ENCODE data around the gene BMP6. TPM values are rescaled to one million over a fixed set of nuclear protein-coding genes. Genes with fewer than 3 reads are reported as not detected.
A peak's percentile ranks its signal among the peaks of the same experiment; 100 is the strongest.

BMP6 gene
- total RNA-seq, 1 donor from 2014 or later = 6.6 TPM

- Histone ChIP-seq H3K9me3 (no peaks in the 10 kb centered on the region), H3K27me3 (ENCODE audit: low read depth) (no peaks in the 10 kb centered on the region), H3K4me1 (no peaks in the 10 kb centered on the region), H3K36me3 (no peaks in the 10 kb centered on the region), H3K27ac (no peak overlapping the region), H3K4me3 (no peak overlapping the region)
- TF ChIP-seq CTCF (IDR thresholded peaks at IDR 0.05) = no peak
- DNase-seq (no peak), ATAC-seq (no peak)
- intact Hi-C loops (cut with DNase I) = no loop called here
These were observed 139.9 kb downstream of the BMP6 start for GRCh38 chr6:7865781-7866180.

GRCh38 chr6:7866526-7866925, 140.6 kb downstream of the BMP6 start:
- no peaks in the 10 kb centered on the region for H3K4me1 ChIP-seq
- no peaks in the 10 kb centered on the region for H3K9me3 ChIP-seq
- intact Hi-C loops (cut with DNase I) = no loop called here
- no peak for DNase-seq
- no peak for ATAC-seq
- H3K36me3 ChIP-seq = no peaks in the 10 kb centered on the region
- no peak overlapping the region for H3K4me3 ChIP-seq
- no peaks in the 10 kb centered on the region for H3K27me3 ChIP-seq (ENCODE audit: low read depth)
- TF ChIP-seq CTCF (IDR thresholded peaks at IDR 0.05) = no peak
- no peak overlapping the region for H3K27ac ChIP-seq

DNA sequence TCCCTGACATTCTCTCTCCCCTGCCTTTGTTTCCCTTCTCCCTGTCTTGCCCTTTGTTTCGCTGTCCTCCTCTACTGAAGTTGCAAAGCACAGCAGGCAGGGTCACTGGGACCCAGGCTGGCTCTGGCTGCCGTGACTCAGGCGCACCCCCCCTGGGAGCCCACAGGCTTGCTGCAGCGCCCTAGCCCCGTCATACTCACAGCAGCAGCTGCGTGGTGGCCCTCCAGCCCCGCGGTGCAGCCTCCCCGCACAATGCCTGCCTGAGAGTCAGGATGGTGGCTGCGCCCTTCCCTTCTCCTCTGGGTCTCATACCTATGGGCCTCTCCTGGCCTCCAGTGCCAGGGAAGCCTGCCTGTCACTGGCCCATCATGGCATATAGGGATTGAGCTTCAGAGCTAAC, 143.0 kb downstream of the BMP6 start:
- no peak for TF ChIP-seq CTCF (IDR thresholded peaks at IDR 0.05)
- H3K27ac ChIP-seq = no peak overlapping the region
- no peaks in the 10 kb centered on the region for H3K36me3 ChIP-seq
- no peaks in the 10 kb centered on the region for H3K4me1 ChIP-seq
- H3K4me3 ChIP-seq = no peak overlapping the region
- H3K9me3 ChIP-seq = no peaks in the 10 kb centered on the region
- no peaks in the 10 kb centered on the region for H3K27me3 ChIP-seq (ENCODE audit: low read depth)
- ATAC-seq = no peak
- intact Hi-C loops (cut with DNase I) = no loop called here
- DNase-seq = no peak

GRCh38 chr6:7878401-7878964, 152.6 kb downstream of the BMP6 start:
- DNase-seq (no peak), ATAC-seq (peak in 1 of 2 donors; percentile 25)
- Histone ChIP-seq H3K27ac (no peak overlapping the region), H3K4me3 (no peak overlapping the region), H3K4me1 (no peaks in the 10 kb centered on the region), H3K27me3 (ENCODE audit: low read depth) (no peaks in the 10 kb centered on the region), H3K36me3 (peaks cover 45% of the 10 kb centered on the region), H3K9me3 (no peaks in the 10 kb centered on the region)
- intact Hi-C loops (cut with DNase I) = no loop called here
- TF ChIP-seq CTCF (IDR thresholded peaks at IDR 0.05) = no peak

DNA sequence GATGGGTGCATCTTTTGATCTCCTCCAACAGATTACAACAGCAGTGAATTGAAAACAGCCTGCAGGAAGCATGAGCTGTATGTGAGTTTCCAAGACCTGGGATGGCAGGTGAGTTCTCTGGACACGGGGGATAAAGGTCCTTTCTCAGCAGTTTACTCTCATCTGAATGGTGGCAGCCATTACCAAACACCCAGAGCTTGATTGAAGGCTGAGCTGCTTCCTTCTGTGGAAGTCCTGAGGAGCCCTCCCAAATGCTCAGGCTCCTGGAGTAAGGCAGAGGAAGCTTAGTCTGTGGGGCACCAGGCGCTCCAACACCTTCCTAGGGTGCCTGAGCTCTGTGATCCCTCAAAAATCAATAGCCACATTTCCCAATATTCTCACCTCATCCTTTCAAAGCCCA, 153.1 kb downstream of the BMP6 start:
- no peak overlapping the region for H3K4me3 ChIP-seq
- no peaks in the 10 kb centered on the region for H3K4me1 ChIP-seq
- H3K27me3 ChIP-seq (ENCODE audit: low read depth) = no peaks in the 10 kb centered on the region
- no peaks in the 10 kb centered on the region for H3K9me3 ChIP-seq
- intact Hi-C loops (cut with DNase I) = no loop called here
- no peak for TF ChIP-seq CTCF (IDR thresholded peaks at IDR 0.05)
- peaks cover 50% of the 10 kb centered on the region for H3K36me3 ChIP-seq
- no peak overlapping the region for H3K27ac ChIP-seq
- no peak for DNase-seq
- no peak for ATAC-seq

GRCh38 chr6:7879579-7879978, 153.7 kb downstream of the BMP6 start:
- ATAC-seq = no peak
- no peaks in the 10 kb centered on the region for H3K27me3 ChIP-seq (ENCODE audit: low read depth)
- no peak overlapping the region for H3K4me3 ChIP-seq
- no peaks in the 10 kb centered on the region for H3K4me1 ChIP-seq
- H3K36me3 ChIP-seq = peaks cover 56% of the 10 kb centered on the region
- H3K9me3 ChIP-seq = no peaks in the 10 kb centered on the region
- no peak for DNase-seq
- no peak for TF ChIP-seq CTCF (IDR thresholded peaks at IDR 0.05)
- intact Hi-C loops (cut with DNase I) = no loop called here
- no peak overlapping the region for H3K27ac ChIP-seq
